ENCODE data around the gene PFKP.

DNA sequence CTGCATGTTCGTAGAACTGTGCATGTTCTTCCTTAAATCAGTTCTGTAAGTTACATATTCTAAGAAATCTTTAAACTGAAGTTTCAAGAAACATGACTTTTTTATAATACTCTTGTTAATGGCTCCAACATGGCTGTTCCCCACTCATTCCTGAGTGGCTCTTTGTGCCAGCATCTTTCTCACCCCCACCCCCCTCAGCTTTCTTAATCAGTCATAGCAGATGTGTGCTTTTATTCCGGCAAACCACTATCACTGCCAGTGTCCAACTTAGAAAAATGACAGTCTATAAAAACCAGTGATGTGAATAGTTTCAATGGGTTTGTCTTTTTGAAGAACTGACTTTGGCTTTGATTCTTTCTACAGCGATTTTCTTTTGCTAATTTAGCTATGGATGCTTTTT, 67.7 kb downstream of the PFKP start:
- TF ChIP-seq, protein P1, sequence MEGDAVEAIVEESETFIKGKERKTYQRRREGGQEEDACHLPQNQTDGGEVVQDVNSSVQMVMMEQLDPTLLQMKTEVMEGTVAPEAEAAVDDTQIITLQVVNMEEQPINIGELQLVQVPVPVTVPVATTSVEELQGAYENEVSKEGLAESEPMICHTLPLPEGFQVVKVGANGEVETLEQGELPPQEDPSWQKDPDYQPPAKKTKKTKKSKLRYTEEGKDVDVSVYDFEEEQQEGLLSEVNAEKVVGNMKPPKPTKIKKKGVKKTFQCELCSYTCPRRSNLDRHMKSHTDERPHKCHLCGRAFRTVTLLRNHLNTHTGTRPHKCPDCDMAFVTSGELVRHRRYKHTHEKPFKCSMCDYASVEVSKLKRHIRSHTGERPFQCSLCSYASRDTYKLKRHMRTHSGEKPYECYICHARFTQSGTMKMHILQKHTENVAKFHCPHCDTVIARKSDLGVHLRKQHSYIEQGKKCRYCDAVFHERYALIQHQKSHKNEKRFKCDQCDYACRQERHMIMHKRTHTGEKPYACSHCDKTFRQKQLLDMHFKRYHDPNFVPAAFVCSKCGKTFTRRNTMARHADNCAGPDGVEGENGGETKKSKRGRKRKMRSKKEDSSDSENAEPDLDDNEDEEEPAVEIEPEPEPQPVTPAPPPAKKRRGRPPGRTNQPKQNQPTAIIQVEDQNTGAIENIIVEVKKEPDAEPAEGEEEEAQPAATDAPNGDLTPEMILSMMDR (IDR thresholded peaks at IDR 0.05; ENCODE audit: insufficient read depth, low read length): no peak
- TF ChIP-seq, protein P2, sequence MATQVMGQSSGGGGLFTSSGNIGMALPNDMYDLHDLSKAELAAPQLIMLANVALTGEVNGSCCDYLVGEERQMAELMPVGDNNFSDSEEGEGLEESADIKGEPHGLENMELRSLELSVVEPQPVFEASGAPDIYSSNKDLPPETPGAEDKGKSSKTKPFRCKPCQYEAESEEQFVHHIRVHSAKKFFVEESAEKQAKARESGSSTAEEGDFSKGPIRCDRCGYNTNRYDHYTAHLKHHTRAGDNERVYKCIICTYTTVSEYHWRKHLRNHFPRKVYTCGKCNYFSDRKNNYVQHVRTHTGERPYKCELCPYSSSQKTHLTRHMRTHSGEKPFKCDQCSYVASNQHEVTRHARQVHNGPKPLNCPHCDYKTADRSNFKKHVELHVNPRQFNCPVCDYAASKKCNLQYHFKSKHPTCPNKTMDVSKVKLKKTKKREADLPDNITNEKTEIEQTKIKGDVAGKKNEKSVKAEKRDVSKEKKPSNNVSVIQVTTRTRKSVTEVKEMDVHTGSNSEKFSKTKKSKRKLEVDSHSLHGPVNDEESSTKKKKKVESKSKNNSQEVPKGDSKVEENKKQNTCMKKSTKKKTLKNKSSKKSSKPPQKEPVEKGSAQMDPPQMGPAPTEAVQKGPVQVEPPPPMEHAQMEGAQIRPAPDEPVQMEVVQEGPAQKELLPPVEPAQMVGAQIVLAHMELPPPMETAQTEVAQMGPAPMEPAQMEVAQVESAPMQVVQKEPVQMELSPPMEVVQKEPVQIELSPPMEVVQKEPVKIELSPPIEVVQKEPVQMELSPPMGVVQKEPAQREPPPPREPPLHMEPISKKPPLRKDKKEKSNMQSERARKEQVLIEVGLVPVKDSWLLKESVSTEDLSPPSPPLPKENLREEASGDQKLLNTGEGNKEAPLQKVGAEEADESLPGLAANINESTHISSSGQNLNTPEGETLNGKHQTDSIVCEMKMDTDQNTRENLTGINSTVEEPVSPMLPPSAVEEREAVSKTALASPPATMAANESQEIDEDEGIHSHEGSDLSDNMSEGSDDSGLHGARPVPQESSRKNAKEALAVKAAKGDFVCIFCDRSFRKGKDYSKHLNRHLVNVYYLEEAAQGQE (IDR thresholded peaks at IDR 0.05; ENCODE audit: insufficient replicate concordance, low read depth): no peak
- TF ChIP-seq POLR2AphosphoS5 (IDR thresholded peaks at IDR 0.05; ENCODE audit: low read depth) (no peak), SPI1 (IDR thresholded peaks at IDR 0.05; ENCODE audit: borderline replicate concordance, low read depth) (no peak)

Data from HL-60 (cell line).